ENCODE results near the gene SLC34A3.

DNA sequence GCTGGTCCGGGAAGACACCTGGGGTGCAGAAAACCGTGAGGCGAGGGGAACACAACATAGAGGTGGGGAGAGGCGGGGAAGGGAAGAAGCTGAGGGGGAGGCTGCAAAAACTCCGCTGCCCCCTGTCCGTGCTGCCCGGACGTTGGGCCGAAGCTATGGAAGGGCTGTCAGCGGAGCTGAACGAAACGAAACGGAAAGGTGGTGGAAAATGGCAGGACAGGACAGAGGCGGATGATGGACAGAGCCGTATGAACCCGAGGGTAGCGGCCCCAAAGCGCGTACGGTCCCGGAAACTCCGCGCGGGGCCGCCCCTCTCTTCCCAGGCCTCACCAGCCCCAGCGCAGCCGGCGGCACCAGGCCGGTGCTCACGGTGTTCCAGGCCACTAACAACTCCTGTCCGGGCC, 42.6 kb upstream of the SLC34A3 start:
- TF ChIP-seq, protein P1, sequence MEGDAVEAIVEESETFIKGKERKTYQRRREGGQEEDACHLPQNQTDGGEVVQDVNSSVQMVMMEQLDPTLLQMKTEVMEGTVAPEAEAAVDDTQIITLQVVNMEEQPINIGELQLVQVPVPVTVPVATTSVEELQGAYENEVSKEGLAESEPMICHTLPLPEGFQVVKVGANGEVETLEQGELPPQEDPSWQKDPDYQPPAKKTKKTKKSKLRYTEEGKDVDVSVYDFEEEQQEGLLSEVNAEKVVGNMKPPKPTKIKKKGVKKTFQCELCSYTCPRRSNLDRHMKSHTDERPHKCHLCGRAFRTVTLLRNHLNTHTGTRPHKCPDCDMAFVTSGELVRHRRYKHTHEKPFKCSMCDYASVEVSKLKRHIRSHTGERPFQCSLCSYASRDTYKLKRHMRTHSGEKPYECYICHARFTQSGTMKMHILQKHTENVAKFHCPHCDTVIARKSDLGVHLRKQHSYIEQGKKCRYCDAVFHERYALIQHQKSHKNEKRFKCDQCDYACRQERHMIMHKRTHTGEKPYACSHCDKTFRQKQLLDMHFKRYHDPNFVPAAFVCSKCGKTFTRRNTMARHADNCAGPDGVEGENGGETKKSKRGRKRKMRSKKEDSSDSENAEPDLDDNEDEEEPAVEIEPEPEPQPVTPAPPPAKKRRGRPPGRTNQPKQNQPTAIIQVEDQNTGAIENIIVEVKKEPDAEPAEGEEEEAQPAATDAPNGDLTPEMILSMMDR (IDR thresholded peaks at IDR 0.05) = no peak
- no peak for TF ChIP-seq POLR2A (IDR thresholded peaks at IDR 0.05)

All from thyroid gland (tissue), 4 donors.